Stimulated activated naive CD8-positive, alpha-beta T cell treated with anti-CD3 and anti-CD28 coated beads, Interleukin-15, amount 100 ng/mL, for 72 hours (primary cell): Measurements from ENCODE around the gene CD226.
"Not testable (repeated sequence)": the region's sequence is repeated elsewhere in the genome, so short reads cannot be mapped to it uniquely, and the experiment has no call there.

Experiments used
- ATAC-seq: fragments of 150-1000 bp; cut with Tn5 transposase; 2 replicates; pipeline ENCODE4 v1.10.0; 2021; ENCODE audit warnings: mild to moderate bottlenecking, moderate library complexity
- DNase-seq, 2 donors: peaks; one replicate each; pipeline ENCODE4 v3.0.0; 2021 to 2022
- H3K27ac Mint-ChIP-seq, 2 donors: one replicate each; pipeline ENCODE4 v1.8.0; 2022; ENCODE audit warnings: mild to moderate bottlenecking in 2 of 2, mixed read lengths in 2 of 2, moderate library complexity in 2 of 2
- H3K27me3 Mint-ChIP-seq: one replicate; pipeline ENCODE4 v1.8.0; 2022; ENCODE audit warnings: mixed read lengths
- H3K4me1 Mint-ChIP-seq: one replicate; pipeline ENCODE4 v1.8.0; 2022; ENCODE audit warnings: mild to moderate bottlenecking, mixed read lengths
- H3K4me3 Mint-ChIP-seq, 2 donors: one replicate each; pipeline ENCODE4 v1.8.0; 2022; ENCODE audit warnings: mild to moderate bottlenecking in 2 of 2, mixed read lengths in 2 of 2, moderate library complexity in 1 of 2
- H3K9me3 Mint-ChIP-seq, 2 donors: one replicate each; pipeline ENCODE4 v1.8.0; 2022; ENCODE audit warnings: mixed read lengths in 2 of 2

The CD226 gene

GRCh38 chr18:69947361-69948133, at the start of gene CD226:
TSS of gene CD226 (minus strand) at chr18:69947873. CDS start at chr18:69947406, 467 bp downstream.
- H3K27me3 Mint-ChIP-seq: no peaks in the 10 kb centered on the region
- H3K4me3 Mint-ChIP-seq: peak within 1 kb of the TSS in 1 of 2 donors; percentile 86
- H3K4me1 Mint-ChIP-seq: peaks cover 38% of the 10 kb centered on the region
- peak within 1 kb of the TSS; percentile 62 to 97 for H3K27ac Mint-ChIP-seq
- peak in 1 of 2 donors; percentile 44 for DNase-seq
- peaks cover 6 to 14% of the 10 kb centered on the region in 2 donors for H3K9me3 Mint-ChIP-seq
- ATAC-seq: peak; percentile 44

DNA sequence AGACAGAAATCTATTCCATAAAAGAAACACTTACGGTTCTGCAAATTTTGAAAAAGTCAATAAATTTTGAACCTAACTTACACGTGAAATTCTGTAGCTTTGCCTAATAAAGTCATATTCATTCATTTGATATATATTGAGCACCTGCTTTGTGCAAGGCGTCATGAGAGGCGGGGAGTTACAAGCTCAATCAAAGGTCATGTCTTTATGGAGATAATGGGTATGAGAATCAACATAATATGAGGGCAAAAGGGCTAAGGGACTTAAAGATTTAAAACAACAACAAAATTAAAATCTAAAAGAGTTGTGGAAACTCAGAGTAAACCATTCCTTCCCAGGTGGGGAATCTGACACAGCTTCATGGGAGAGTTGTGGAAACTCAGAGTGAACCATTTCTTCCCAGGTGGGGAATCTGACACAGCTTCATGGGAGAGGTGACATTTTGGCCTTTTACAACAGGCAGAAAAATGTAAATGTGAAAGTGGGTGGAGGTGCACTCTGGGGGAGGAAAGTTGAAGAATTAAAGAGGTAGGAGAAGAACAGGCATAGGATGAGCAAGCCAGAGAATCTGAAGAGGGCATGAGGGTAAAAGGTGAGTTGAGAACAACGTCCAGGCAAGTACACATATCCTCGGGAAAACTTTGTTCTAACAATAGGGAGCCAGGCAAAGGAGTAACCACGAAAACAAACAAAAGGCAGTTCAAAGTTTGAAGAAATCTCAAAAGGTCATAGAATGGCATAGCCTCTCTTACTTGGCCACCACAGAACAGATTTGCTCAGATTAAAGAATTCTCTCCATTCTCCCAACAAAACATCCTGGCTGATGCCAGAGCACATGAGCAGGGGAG, 49.5 kb upstream of the CD226 start:
- DNase-seq: no peak
- Mint-ChIP-seq H3K4me1 (peaks cover 19% of the 10 kb centered on the region), H3K27me3 (no peaks in the 10 kb centered on the region), H3K4me3 (no peak overlapping the region), H3K9me3 (peaks cover 0 to 19% of the 10 kb centered on the region in 2 donors), H3K27ac (peak overlapping the region in 1 of 2 donors; percentile 58)
- ATAC-seq: no peak

DNA sequence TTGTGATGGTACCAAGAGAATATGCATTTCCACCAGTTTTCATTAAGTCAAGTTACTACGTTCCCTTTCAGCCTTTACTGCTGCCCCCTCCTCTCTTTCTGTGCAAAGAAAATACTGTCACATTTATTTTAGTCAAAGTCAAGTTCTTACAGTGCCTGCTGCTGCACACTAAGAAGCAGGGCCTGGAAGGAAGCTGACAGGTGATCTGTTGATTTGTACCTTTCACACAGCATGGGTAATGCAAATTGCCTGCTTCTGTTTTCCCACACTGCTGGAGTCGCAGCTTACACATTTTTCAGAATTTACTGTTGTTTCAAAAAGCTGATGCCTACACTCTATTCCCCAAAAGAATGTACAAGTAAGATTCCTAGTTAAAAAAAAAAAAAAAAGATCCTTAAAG, 48.7 kb upstream of the CD226 start:
- H3K27ac Mint-ChIP-seq: no peak overlapping the region
- H3K4me1 Mint-ChIP-seq: peaks cover 19% of the 10 kb centered on the region
- H3K27me3 Mint-ChIP-seq: no peaks in the 10 kb centered on the region
- ATAC-seq (no peak), DNase-seq (no peak)
- H3K4me3 Mint-ChIP-seq: no peak overlapping the region
- H3K9me3 Mint-ChIP-seq: peaks cover 0 to 25% of the 10 kb centered on the region in 2 donors

GRCh38 chr18:69995774-69996173, 48.1 kb upstream of the CD226 start:
- Mint-ChIP-seq H3K9me3 (peaks cover 0 to 25% of the 10 kb centered on the region in 2 donors), H3K4me3 (no peak overlapping the region), H3K4me1 (peaks cover 19% of the 10 kb centered on the region), H3K27ac (no peak overlapping the region), H3K27me3 (no peaks in the 10 kb centered on the region)
- ATAC-seq (no peak), DNase-seq (no peak)

DNA sequence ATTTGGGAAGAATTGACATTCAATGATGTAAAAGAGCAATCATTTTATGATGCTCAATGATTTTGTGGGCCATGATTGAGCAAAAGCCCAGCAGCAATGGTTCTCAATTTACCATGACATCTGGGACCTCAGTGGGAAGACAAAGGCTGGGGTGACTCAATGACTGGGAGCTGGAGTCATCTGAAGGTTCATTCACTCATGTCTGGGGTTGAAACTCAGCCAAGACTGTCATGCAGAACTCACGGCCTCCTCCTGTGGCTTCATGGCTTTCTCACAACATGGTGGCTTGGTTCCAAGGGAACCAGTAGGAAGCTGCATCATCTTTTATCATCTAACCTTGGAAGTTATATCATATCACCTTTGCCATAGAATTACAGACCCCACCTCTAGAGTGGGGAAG, 45.1 kb upstream of the CD226 start:
- Mint-ChIP-seq H3K4me3 (no peak overlapping the region), H3K4me1 (peaks cover 15% of the 10 kb centered on the region), H3K27me3 (no peaks in the 10 kb centered on the region), H3K9me3 (peaks cover 22 to 46% of the 10 kb centered on the region in 2 donors), H3K27ac (no peak overlapping the region)
- ATAC-seq: no peak
- DNase-seq: no peak

DNA sequence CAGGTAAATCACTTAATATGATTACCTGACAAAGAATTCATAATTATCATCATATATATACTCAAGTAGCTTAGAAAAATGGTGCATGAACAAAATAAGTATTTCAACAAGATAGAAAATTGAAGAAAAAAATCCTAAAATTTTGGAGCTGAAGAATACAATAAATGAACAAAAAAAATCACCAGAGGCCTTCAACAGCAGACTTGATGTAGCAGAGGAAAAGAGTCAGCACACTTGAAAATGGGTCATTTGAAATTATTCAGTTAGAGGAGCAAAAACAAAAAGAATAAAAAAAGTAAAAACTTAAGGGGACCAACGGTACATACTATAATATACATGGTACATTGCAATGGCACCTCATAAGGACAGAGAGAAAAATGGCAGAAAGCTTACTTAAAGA, 40.2 kb upstream of the CD226 start:
- H3K9me3 Mint-ChIP-seq: peaks cover 32 to 56% of the 10 kb centered on the region in 2 donors
- no peak for ATAC-seq
- no peak for DNase-seq
- no peak overlapping the region for H3K4me3 Mint-ChIP-seq
- H3K27ac Mint-ChIP-seq: no peak overlapping the region
- peaks cover 2% of the 10 kb centered on the region for H3K4me1 Mint-ChIP-seq
- H3K27me3 Mint-ChIP-seq: no peaks in the 10 kb centered on the region

DNA sequence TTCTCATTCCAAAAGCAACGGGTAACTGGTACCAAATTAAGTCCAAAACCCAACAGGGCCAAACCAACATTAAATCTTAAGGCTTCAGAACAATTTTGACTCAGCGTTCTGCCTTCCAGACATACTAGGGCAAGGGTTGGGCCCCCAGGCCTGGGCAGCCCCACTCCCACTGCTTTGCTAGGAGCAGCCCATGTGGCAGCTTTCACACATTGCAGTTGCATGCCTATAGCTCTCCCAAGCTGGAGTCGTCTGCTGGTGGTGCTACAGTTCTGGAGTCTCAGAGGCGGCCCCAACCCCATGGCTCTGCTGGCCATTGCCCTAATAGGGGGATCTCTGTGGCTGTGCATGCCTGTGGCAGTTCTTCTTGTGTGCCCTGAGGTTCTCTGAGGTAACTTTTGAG, 37.6 kb upstream of the CD226 start:
- Mint-ChIP-seq H3K9me3 (peaks cover 34 to 41% of the 10 kb centered on the region in 2 donors), H3K4me1 (peaks cover 28% of the 10 kb centered on the region), H3K27ac (no peak overlapping the region), H3K4me3 (no peak overlapping the region), H3K27me3 (no peaks in the 10 kb centered on the region)
- ATAC-seq (no peak), DNase-seq (no peak)

- no peak for ATAC-seq
Observed at GRCh38 chr18:69982417-69982816, 34.7 kb upstream of the CD226 start.

DNA sequence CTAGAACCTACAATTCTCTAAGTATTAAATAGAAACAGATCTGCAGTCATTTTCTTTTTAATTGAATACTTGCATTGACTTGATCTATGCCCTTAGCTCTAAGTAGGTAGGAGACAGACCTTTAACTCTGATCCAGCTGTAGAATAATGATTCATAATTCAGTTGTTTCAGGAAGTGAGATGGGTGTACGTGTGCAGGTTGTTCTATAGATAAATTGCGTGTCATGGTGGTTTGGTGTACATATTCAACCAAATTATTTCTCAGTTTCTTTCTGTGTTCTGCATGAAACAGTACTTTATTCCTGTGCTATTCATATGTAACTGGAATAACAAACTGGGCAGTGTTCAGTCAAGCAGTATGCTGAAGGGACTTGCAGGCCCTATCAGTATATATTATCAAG, 34.3 kb upstream of the CD226 start:
- ATAC-seq (peak; percentile 66), DNase-seq (no peak)
- H3K27ac Mint-ChIP-seq: peak overlapping the region in 1 of 2 donors; percentile 23
- H3K4me1 Mint-ChIP-seq: peaks cover 51% of the 10 kb centered on the region
- peaks cover 21 to 24% of the 10 kb centered on the region in 2 donors for H3K9me3 Mint-ChIP-seq
- H3K27me3 Mint-ChIP-seq: no peaks in the 10 kb centered on the region
- peak overlapping the region; percentile 25 to 54 for H3K4me3 Mint-ChIP-seq

More at GRCh38 chr18:69982417-69982816, 34.7 kb upstream of the CD226 start:
- DNase-seq: no peak
- Mint-ChIP-seq H3K27me3 (no peaks in the 10 kb centered on the region), H3K9me3 (peaks cover 21 to 24% of the 10 kb centered on the region in 2 donors), H3K27ac (no peak overlapping the region), H3K4me1 (peaks cover 51% of the 10 kb centered on the region), H3K4me3 (peak overlapping the region in 1 of 2 donors; percentile 54)

DNA sequence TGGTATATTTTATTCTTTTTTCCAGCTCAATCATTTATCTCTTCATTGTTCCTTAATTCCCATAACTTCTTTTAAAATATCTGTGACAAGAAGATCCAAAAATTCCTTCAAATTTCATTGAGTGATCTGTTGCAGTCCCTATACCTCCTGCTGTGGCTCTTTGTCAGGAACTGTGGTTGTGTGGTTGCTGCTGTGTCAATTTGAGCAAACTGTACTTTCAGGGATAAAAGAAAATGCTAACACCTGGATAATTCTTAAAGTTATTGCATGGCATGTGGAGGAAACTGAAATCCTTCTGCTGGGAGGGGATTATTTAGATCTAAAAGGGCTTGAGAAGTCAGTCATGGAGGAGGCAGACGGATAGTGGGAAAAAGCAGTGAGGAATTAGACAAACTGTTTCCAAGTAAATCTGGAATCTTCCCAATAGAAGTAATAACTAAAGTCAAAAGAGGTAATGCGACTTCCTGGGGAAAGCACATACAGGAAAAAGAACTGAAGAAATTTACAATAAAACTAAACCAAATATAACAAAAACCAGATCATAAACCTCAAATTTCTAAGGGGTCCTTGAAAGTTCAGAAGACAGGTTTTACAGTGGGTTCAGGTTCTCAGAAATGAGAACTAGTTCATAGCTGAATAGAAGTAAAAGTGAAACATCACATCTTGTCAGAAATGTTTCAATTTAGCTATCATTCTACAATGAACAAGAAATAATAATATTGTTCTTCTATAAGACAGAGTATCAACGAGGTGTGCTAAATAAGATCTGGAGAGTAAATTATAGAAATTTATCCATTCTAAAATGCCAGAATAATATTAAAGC, 33.5 kb upstream of the CD226 start:
- Mint-ChIP-seq H3K27ac (peak overlapping the region; percentile 8 to 61), H3K4me1 (peaks cover 51% of the 10 kb centered on the region), H3K9me3 (peaks cover 24 to 26% of the 10 kb centered on the region in 2 donors), H3K4me3 (peak overlapping the region; percentile 54 to 57), H3K27me3 (no peaks in the 10 kb centered on the region)
- ATAC-seq (peak; percentile 49), DNase-seq (no peak)

DNA sequence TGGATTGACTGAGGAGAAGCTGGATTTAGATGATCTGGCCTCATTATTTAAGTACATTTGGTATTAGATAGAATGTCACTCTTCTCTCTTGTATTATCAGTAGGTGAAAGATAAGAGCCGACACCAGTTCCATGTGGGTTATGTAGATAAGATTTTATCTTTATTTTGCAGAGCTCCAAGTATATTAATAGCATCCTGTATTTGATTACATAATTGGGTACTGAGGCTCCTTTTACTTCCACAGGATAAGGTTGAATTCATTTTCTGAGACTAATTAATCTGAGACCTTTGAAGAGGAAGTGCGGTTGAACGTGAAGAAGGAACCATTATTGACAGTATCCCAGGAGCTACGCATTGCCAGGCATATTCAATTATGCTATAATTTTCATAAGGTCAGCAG, 32.8 kb upstream of the CD226 start:
- H3K4me3 Mint-ChIP-seq: peak overlapping the region in 1 of 2 donors; percentile 27
- ATAC-seq (no peak), DNase-seq (no peak)
- no peaks in the 10 kb centered on the region for H3K27me3 Mint-ChIP-seq
- H3K27ac Mint-ChIP-seq: no peak overlapping the region
- peaks cover 26 to 33% of the 10 kb centered on the region in 2 donors for H3K9me3 Mint-ChIP-seq
- H3K4me1 Mint-ChIP-seq: peaks cover 51% of the 10 kb centered on the region

DNA sequence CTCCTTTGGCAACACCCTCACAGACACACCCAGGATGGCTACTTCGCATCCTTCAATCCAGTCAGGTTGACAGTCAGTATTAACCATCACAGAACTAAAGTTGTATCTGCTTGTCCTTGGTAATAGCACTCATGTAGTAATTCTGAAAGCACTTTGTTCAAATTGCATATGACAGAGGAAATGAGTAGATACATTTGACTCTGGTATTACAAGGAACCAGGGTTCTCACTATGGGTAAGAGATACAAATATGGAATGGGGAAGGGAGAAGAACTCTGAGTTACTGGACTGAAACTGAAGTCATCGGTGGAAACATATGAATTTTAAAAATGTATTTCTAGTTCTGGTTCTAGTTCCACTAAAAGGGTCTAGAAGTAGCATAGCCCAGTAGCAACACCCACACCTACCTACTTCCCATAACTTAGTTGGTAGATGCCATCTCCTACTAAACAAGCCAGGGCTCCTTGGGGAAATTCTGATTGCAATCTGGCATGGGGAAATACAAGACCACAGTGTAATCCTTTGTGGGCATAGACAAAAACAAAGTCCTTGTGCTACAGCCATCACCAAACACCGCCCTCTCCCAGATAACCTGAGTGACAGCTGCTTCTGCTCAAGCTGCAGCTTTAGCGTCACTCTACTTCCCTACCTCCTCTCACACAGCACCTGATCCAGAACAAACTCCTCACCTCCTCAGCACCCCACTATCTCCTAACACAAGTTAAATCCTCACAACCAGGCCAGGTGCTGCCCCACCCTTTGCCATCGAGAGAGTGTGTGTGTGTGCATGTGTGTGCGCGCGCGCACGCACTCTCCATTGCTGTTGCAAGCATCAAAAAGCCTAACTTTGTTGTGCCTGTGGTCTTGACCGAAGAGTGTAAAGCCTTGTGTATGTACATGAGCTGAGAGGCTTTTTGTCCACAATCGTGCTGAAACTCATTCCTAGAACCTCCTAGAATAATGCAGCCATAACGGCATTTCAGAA, 31.4 kb upstream of the CD226 start:
- no peaks in the 10 kb centered on the region for H3K27me3 Mint-ChIP-seq
- DNase-seq: no peak
- peak overlapping the region in 1 of 2 donors; percentile 62 for H3K27ac Mint-ChIP-seq
- peak; percentile 88 for ATAC-seq
- peaks cover 51% of the 10 kb centered on the region for H3K4me1 Mint-ChIP-seq
- peak overlapping the region; percentile 18 to 31 for H3K4me3 Mint-ChIP-seq
- peaks cover 26 to 40% of the 10 kb centered on the region in 2 donors for H3K9me3 Mint-ChIP-seq

- not testable (repeated sequence) for H3K27ac Mint-ChIP-seq, ATAC-seq, H3K4me3 Mint-ChIP-seq, H3K27me3 Mint-ChIP-seq, DNase-seq
- Mint-ChIP-seq H3K9me3 (peaks cover 32 to 53% of the 10 kb centered on the region in 2 donors), H3K4me1 (peaks cover 23% of the 10 kb centered on the region)
Observed at GRCh38 chr18:69975294-69975693, 27.6 kb upstream of the CD226 start.

DNA sequence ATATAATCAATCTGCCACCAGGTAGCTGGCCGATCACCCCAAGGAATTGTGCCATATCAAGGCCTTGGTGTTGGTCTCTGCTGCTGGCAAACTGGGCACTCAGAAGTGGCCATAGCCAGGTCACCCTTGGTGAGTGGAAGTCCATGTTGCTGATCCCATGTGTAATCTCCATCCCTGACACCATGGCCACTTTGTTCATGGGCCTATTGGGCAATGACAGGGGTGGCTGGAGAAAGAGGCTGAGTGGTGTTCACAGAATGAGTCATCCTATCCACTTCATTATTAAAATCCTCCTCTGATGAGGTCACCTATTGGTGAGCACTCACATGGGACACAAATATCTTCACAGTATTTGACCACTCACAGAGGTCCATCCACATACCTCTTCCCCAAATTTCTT, 26.7 kb upstream of the CD226 start:
- Mint-ChIP-seq H3K4me3 (no peak overlapping the region), H3K27me3 (no peaks in the 10 kb centered on the region), H3K9me3 (peaks cover 27 to 48% of the 10 kb centered on the region in 2 donors), H3K27ac (no peak overlapping the region), H3K4me1 (peaks cover 13% of the 10 kb centered on the region)
- DNase-seq (no peak), ATAC-seq (no peak)
